Measurements from ENCODE around the gene DMAP1.

Gene DMAP1

DNA sequence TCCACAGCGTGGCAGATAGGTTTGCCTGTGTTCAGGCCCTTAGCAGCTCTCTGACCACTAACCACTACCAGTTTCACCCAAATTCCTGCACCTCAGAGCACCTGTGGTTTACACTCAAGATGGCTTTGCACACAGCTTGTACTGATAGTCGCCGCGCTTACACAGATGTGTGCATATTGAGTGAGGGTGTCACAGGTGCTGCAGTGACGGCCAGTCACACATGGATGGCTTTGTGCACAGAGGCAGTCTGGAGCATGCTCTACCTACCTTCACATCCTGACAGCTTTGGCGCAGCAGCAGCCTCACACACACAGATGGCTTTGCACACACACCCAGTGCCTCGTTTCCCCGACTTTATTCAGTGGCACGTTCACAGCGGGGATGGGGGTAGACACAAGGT is 7.5 kb downstream of the DMAP1 start:
- no peak overlapping the region for H3K4me3 ChIP-seq (IDR thresholded peaks at IDR 0.05; ENCODE audit: insufficient read depth, low read depth, low read length)
- no peaks in the 10 kb centered on the region for H3K27me3 ChIP-seq (ENCODE audit: insufficient read depth, low read depth)
- TF ChIP-seq, protein P1, sequence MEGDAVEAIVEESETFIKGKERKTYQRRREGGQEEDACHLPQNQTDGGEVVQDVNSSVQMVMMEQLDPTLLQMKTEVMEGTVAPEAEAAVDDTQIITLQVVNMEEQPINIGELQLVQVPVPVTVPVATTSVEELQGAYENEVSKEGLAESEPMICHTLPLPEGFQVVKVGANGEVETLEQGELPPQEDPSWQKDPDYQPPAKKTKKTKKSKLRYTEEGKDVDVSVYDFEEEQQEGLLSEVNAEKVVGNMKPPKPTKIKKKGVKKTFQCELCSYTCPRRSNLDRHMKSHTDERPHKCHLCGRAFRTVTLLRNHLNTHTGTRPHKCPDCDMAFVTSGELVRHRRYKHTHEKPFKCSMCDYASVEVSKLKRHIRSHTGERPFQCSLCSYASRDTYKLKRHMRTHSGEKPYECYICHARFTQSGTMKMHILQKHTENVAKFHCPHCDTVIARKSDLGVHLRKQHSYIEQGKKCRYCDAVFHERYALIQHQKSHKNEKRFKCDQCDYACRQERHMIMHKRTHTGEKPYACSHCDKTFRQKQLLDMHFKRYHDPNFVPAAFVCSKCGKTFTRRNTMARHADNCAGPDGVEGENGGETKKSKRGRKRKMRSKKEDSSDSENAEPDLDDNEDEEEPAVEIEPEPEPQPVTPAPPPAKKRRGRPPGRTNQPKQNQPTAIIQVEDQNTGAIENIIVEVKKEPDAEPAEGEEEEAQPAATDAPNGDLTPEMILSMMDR (conservative IDR thresholded peaks at IDR 0.05; ENCODE audit: low read depth, low read length), result no peak
- no peak overlapping the region for H2AFZ ChIP-seq (ENCODE audit: low read depth)
- no peak overlapping the region for H3K9ac ChIP-seq
- H3K27ac ChIP-seq, result no peak overlapping the region
- H3K4me1 ChIP-seq (ENCODE audit: low read depth, poor library complexity, severe bottlenecking), result peaks cover 37% of the 10 kb centered on the region
- H3K4me2 ChIP-seq, result no peak overlapping the region
- H3K36me3 ChIP-seq (ENCODE audit: insufficient read depth), result no peaks in the 10 kb centered on the region
- no peaks in the 10 kb centered on the region for H4K20me1 ChIP-seq (ENCODE audit: insufficient read depth)
- H3K79me2 ChIP-seq (ENCODE audit: insufficient read depth, low read depth), result no peaks in the 10 kb centered on the region

DNA sequence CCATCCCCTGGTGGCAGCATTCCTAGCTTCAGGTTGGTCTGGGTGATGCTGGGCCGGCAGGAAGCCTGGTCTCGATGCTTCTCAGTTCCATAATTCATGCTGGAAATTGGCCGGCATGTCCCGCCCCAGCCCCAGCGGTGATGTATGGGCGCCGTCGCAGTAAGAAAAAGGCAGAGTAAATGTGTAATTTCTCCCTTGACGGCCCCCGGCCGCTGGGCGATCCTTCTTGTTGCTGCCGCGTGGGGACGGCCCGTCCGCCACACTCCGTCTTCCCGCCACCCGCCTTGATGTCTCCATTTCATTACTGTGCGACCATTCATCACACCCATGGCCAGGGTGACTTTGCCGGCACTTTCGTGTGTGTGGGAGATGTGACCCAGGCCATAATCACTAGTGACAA is 8.5 kb downstream of the DMAP1 start:
- H3K36me3 ChIP-seq (ENCODE audit: insufficient read depth), result no peaks in the 10 kb centered on the region

DNA sequence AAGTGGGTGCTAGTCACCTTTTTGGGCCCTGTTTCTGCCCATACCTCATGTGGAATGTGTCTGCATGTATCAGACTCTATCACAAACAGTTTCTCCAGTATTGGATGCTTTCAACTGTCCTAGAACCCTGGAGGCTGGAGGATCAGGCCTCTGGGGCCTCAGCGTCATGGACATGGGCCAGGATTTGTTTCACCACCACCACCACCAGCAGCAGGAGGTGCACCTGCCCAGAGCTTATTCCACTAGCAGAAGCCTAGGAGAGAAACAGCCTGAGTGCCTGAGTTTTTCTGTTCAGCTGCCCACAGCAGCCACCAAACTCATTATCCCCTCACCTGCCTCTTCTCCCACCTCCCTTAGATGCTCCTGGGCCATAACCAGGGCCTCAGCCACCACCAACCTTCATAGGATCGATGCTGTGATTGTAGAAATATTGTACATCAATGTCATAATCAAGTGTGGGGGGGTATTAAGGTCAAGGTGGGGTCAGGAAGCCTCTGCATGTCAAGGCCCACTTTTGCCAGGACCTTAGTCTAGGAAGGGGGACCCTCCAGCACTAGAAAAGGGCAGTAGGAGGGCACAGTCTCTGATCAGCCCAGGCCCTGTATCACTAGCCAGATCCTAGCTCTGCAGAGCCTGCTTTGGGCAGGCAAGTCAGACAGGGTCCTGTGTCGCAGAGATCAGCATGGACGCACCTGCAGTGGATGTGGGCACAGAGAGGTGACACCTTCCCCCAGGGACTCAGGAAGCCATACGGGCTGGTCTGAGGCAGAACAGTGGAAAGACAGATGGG is 9.3 kb downstream of the DMAP1 start:
- Histone ChIP-seq H3K27me3 (ENCODE audit: insufficient read depth, low read depth) (no peaks in the 10 kb centered on the region), H3K4me2 (no peak overlapping the region), H2AFZ (ENCODE audit: low read depth) (no peak overlapping the region), H3K4me3 (IDR thresholded peaks at IDR 0.05; ENCODE audit: insufficient read depth, low read depth, low read length) (no peak overlapping the region), H3K9ac (no peak overlapping the region), H3K4me1 (ENCODE audit: low read depth, poor library complexity, severe bottlenecking) (peaks cover 23% of the 10 kb centered on the region), H3K79me2 (ENCODE audit: insufficient read depth, low read depth) (no peaks in the 10 kb centered on the region), H3K27ac (no peak overlapping the region), H3K36me3 (ENCODE audit: insufficient read depth) (no peaks in the 10 kb centered on the region), H4K20me1 (ENCODE audit: insufficient read depth) (no peaks in the 10 kb centered on the region)
- TF ChIP-seq, protein P1 (conservative IDR thresholded peaks at IDR 0.05; ENCODE audit: low read depth, low read length), result no peak

More for the DNA sequence above, 8.5 kb downstream of the DMAP1 start:
- Histone ChIP-seq H3K9ac (no peak overlapping the region), H3K27ac (no peak overlapping the region), H3K4me3 (IDR thresholded peaks at IDR 0.05; ENCODE audit: insufficient read depth, low read depth, low read length) (no peak overlapping the region), H3K4me2 (no peak overlapping the region), H4K20me1 (ENCODE audit: insufficient read depth) (no peaks in the 10 kb centered on the region), H3K27me3 (ENCODE audit: insufficient read depth, low read depth) (no peaks in the 10 kb centered on the region), H3K4me1 (ENCODE audit: low read depth, poor library complexity, severe bottlenecking) (peaks cover 31% of the 10 kb centered on the region), H2AFZ (ENCODE audit: low read depth) (no peak overlapping the region), H3K79me2 (ENCODE audit: insufficient read depth, low read depth) (no peaks in the 10 kb centered on the region)
- TF ChIP-seq, protein P1 (conservative IDR thresholded peaks at IDR 0.05; ENCODE audit: low read depth, low read length), result no peak

DNA sequence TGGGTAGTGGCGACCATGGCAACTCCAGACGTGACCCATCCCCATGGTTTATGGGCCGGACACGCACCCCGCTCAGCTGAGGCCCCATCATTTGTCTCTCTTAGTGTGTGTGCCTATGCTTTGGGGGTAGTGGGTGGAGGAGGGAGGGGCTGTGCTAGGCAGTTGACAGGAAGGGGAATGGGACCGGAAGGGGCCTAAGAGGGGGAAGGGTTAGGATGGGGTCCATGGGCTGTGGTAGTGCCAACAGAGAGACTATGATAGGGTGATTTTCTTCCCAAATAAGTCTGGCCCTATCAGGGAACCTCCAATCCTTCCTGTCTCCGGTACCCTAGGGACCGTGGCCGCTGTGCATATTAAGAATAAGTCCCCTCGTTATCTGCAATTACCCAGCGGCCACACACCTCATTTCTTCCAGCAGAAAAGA is 9.9 kb downstream of the DMAP1 start:
- TF ChIP-seq, protein P1 (conservative IDR thresholded peaks at IDR 0.05; ENCODE audit: low read depth, low read length), result no peak
- no peak overlapping the region for H3K27ac ChIP-seq
- no peak overlapping the region for H3K4me3 ChIP-seq (IDR thresholded peaks at IDR 0.05; ENCODE audit: insufficient read depth, low read depth, low read length)
- no peaks in the 10 kb centered on the region for H3K36me3 ChIP-seq (ENCODE audit: insufficient read depth)
- H3K4me2 ChIP-seq, result no peak overlapping the region
- no peaks in the 10 kb centered on the region for H3K79me2 ChIP-seq (ENCODE audit: insufficient read depth, low read depth)
- no peaks in the 10 kb centered on the region for H4K20me1 ChIP-seq (ENCODE audit: insufficient read depth)
- H2AFZ ChIP-seq (ENCODE audit: low read depth), result no peak overlapping the region
- peaks cover 18% of the 10 kb centered on the region for H3K4me1 ChIP-seq (ENCODE audit: low read depth, poor library complexity, severe bottlenecking)
- H3K9ac ChIP-seq, result no peak overlapping the region
- H3K27me3 ChIP-seq (ENCODE audit: insufficient read depth, low read depth), result no peaks in the 10 kb centered on the region

Data from KMS-11 (cell line).